GM19023 (cell line): Measurements from ENCODE around the gene RUNX3.
"Not testable (repeated sequence)": the region's sequence is repeated elsewhere in the genome, so short reads cannot be mapped to it uniquely, and the experiment has no call there.

Experiments used
- ATAC-seq: cut with Tn5 transposase; IDR thresholded peaks from one replicate; pipeline ENCODE4 v1.9.1; 2021; ENCODE audit warnings: mild to moderate bottlenecking, moderate library complexity; ENCODE audit not compliant: unreplicated experiment

The RUNX3 gene

DNA sequence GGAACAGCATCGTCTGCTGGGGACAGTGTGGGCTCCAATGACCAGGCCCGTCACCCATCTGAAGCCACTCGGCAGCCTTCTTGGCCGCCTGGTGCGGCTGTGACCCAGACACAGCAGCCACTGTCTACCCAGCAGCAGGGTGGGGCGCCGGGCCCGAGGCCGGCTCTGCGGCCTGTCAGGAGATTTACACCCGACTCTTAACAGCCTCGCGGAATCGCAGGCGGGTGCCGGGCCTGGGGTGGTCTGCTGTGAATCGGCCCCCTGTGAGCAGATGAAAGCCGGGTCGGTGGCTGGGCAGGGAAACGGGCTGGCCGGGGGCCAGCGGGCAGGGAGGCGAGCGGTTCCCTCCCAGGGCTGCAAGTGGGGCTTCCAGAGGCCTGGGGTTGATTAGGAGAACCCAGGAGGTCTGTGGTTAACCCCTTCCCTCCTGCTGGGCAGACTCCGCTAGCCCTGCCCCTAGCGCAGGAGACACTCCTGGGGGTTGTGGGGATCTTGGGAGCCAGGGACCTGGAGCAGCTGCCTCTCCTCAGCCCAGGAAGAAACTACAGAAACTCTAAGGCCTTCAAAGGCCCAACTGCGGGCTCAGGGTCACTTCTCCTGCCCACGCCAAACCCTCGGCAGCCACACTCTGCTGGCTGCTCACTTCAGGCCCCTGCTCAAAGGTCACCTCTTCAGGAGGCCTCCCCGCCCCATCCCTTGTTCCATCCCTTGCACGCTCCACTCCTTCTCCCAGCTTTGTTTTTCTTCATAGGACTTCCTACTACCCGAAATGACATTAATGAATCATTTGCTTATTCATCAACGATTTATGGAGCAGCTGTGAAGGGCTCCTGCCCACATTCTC, 15.6 kb downstream of the RUNX3 start:
- no peak for ATAC-seq

GRCh38 chr1:24913616-24914225, 16.4 kb downstream of the RUNX3 start:
- ATAC-seq = no peak

GRCh38 chr1:24913274-24913604, 16.8 kb downstream of the RUNX3 start:
- no peak for ATAC-seq

DNA sequence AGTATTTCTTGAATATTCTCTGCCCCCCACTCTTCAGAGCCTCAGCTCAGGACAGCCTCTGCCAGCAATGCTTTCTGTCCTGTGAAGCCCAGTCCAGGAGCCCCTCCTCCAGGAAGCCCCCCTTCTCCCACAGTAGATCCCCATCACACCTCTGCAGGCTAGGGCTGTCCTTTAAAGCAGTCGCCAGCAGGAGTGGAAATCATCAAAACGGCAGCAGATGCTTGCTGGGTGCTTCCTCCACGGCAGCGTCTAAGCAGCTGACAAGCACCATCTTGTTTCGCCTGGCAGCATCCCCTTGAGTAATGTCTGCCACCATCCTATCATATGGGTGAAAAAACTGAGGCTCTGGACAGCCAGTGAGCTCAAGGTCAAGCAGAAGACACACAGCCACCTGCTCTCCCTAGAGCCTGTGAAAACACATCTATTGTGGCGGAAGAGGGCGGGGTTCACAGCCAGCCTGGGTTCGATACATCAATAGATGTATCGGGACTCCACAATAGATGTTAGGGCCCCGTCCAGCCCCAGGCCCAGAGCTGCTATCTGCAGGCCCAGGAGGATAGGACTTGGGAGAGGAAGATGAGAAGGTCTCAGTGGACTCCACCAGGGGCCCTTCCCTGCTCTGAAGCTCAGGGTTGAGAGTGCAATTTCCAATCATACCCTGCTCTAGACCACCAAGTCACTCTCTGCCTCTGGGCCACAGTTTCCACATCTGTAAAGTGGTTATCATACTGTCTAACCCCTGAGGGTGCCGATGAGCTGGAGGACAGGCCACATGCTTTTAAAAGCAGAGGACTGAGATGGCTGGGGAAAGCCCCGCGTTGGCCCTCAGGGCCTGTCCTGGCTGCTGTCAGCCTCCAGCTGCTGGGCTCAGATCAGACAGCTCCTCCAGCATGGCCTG, 17.5 kb downstream of the RUNX3 start:
- ATAC-seq = no peak

GRCh38 chr1:24911651-24912155, 18.4 kb downstream of the RUNX3 start:
- no peak for ATAC-seq

- no peak for ATAC-seq
These were observed 19.1 kb downstream of the RUNX3 start for GRCh38 chr1:24910751-24911650.

- no peak for ATAC-seq
These were observed 19.9 kb downstream of the RUNX3 start for GRCh38 chr1:24910210-24910609.

DNA sequence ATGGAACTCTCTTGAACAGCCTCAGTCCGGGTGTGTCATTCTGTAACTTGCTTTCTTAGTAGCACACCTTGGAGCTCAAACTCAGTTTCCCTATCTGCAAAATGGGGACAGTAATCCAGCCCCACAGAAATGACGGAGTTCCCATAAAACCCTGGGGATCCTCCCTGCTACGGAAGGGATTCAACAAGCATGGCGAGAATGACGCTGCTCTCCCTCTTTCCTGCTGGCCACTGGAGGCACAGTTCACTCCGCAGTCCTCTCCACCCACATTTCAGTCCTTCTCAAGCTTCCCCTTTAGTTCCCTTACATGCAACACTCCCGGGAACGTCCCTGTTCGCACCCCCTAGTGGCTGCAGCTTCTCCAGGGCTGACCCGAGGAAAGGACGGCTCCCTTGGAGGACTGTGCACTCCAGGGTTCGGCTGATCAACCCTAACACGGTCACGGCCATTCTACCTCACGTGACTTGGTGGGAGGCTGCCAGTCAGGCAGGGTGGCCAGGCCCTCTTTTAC, 20.6 kb downstream of the RUNX3 start:
- no peak for ATAC-seq

DNA sequence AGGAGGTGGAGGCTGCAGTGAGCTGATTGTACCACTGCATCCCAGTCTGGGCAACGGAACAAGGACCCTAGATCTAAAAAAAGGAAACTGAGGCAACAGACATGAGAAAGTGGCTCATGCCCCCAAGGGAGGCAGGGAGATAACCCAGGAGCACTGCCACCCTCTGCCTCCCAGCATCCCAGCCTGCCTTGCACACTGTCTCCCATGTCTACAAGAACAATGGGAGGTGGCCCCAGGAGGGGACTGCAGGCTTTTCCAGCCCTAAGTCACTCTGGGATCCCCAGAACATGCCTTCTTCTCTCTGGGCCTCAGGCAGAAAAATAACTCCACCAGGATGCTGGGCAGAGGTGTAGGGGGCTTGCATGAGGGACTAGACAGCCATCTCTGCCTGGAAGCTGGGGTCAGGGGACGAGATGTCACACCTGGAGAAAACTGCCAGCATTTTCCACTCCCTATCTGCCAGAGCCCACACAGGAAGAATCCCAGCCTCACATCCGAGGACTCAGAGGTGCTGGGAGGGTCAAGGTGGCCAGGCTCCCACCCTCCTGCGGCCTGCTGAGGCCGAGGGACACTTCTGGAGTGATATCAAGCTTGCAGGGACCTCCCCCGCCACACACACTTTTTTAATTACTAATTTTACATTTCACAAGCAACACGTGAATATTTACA, 21.4 kb downstream of the RUNX3 start:
- no peak for ATAC-seq

- ATAC-seq = not testable (repeated sequence)
These were observed 22.3 kb downstream of the RUNX3 start for GRCh38 chr1:24907587-24908294.

DNA sequence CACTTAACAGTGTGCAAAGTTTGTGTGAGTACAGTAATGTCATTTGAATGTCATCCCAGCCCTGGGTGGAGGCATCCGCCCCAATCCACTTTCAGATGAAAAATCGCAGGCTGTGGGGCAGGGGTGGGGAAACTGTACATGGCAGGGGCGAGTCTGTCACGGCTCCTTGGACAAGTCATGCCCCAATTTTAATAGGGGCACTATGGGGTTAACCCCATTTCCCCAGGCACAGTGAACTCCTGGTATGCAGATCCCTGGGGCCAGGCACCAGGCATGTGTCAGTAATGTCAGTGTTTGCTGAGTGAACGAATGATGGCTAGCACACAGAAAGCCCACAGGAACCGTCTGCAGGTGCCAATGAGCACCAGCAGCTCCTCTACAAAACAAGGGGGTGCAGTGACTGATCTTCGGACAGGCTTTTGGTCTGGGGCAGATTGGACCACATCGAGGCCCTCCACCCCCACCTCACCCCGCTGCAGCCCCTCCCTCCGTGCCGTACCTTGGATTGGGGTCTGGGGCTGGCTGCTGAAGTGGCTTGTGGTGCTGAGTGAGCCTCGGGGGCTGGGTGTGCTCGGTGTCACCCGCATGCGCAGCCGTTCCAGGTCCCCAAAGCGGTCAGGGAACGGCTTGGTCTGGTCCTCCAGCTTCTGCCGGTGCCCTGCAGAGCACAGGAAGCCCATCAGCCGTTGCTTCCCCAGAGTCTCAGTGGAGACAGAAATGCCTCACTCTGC, 23.2 kb downstream of the RUNX3 start:
- ATAC-seq = no peak

- ATAC-seq = no peak
These were observed 23.9 kb downstream of the RUNX3 start for GRCh38 chr1:24905979-24906720.

- ATAC-seq = no peak
These were observed 24.6 kb downstream of the RUNX3 start for GRCh38 chr1:24905355-24905978.

- ATAC-seq = no peak
These were observed 25.2 kb downstream of the RUNX3 start for GRCh38 chr1:24904731-24905354.

DNA sequence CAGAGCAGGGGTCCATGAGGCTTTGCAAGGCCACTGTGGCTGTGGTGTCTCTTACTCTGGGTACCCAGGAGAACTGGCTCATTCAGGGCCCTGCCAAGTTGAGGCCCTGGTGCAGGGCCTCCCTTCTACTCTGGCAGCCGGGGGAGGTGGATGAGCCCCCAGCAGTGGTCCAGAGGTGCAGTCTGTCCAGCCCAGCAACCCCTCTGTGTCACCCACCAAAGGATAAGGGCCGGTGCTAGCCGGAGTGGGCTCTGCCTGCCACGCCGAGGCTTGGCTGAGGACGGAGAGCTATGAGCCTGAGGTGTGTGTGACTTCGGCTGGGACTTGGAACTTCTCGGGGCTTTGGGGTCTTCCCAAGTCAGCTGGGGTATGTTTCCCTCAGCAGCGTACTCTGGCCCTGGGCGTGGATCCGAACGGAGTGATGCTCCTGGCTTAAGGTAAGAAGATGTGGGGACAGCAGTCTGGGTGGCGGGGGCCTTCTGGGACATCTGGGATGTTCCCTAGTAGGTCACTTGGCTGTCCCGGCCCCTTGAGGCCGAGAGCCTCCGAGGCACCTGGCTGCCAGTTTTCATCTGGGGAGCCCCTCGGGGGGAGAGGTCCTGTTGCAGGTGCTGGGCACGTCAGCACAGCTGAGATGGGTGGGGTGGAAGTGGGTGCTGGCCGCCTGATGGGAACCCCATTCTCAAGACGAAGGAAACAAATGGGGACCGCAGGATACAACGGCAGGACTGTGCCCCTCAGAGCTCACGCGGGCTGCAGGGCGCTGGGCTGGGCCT, 25.9 kb downstream of the RUNX3 start:
- no peak for ATAC-seq

GRCh38 chr1:24903560-24903954, 26.5 kb downstream of the RUNX3 start:
- no peak for ATAC-seq
